ENCODE data around the gene TGM4.

TGM4 gene

GRCh38 chr3:44833394-44833793 is 41.0 kb upstream of the TGM4 start:
- Histone ChIP-seq H4K20me1 (ENCODE audit: low read depth, low read length) (no peaks in the 10 kb centered on the region), H3K9ac (ENCODE audit: low read length) (no peak overlapping the region), H3K9me3 (ENCODE audit: insufficient read depth, low read length) (0 out of 2 replicates have a peak, but pooled peaks cover 5% of the 10 kb centered on the region), H3K27me3 (ENCODE audit: low read length) (no peaks in the 10 kb centered on the region), H3K79me2 (ENCODE audit: insufficient read depth, low read length) (no peaks in the 10 kb centered on the region), H3F3A (ENCODE audit: insufficient read depth) (no peaks in the 10 kb centered on the region), H3K36me3 (ENCODE audit: low read length) (peaks cover 78% of the 10 kb centered on the region), H3K27ac (ENCODE audit: low read depth, low read length) (no peak overlapping the region), H3K4me3 (ENCODE audit: insufficient read depth, low read length, poor library complexity, severe bottlenecking) (no peak overlapping the region), H3K4me2 (ENCODE audit: low read depth, low read length, poor library complexity, severe bottlenecking) (no peak overlapping the region), H3K9me2 (replicated peaks; ENCODE audit: insufficient read depth, low read length) (no peaks in the 10 kb centered on the region), H2AFZ (ENCODE audit: low read depth, low read length, severe bottlenecking) (no peak overlapping the region)
- TF ChIP-seq, protein P1, sequence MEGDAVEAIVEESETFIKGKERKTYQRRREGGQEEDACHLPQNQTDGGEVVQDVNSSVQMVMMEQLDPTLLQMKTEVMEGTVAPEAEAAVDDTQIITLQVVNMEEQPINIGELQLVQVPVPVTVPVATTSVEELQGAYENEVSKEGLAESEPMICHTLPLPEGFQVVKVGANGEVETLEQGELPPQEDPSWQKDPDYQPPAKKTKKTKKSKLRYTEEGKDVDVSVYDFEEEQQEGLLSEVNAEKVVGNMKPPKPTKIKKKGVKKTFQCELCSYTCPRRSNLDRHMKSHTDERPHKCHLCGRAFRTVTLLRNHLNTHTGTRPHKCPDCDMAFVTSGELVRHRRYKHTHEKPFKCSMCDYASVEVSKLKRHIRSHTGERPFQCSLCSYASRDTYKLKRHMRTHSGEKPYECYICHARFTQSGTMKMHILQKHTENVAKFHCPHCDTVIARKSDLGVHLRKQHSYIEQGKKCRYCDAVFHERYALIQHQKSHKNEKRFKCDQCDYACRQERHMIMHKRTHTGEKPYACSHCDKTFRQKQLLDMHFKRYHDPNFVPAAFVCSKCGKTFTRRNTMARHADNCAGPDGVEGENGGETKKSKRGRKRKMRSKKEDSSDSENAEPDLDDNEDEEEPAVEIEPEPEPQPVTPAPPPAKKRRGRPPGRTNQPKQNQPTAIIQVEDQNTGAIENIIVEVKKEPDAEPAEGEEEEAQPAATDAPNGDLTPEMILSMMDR (IDR thresholded peaks at IDR 0.05; ENCODE audit: insufficient read depth, low read length, poor library complexity, severe bottlenecking) = no peak
- no peak for TF ChIP-seq EZH2phosphoT487 (conservative IDR thresholded peaks at IDR 0.05; ENCODE audit: low read length)

DNA sequence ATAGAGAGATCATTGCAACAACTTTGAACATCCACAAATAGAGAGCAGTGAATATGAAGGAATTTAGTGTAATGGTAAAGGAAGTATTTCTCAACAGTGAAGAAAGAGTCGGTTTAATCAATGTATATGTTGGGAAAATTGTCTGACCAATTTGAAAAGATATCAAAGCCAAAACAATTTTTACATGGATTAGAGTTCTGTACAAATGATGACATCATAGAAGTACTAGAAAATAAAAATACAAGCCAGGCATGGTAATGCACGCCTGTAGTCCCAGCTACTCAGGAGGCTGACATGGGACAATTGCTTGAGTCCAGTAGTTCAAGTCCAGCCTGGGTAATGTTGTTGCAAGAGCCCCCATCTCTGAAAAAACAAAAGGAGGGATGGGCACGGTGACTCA is 38.7 kb upstream of the TGM4 start:
- TF ChIP-seq, protein P1 (IDR thresholded peaks at IDR 0.05; ENCODE audit: insufficient read depth, low read length, poor library complexity, severe bottlenecking) = no peak
- TF ChIP-seq EZH2phosphoT487 (conservative IDR thresholded peaks at IDR 0.05; ENCODE audit: low read length) = no peak
- no peak overlapping the region for H3K9ac ChIP-seq (ENCODE audit: low read length)
- no peaks in the 10 kb centered on the region for H3K9me2 ChIP-seq (replicated peaks; ENCODE audit: insufficient read depth, low read length)
- no peak overlapping the region for H2AFZ ChIP-seq (ENCODE audit: low read depth, low read length, severe bottlenecking)
- no peak overlapping the region for H3K4me3 ChIP-seq (ENCODE audit: insufficient read depth, low read length, poor library complexity, severe bottlenecking)
- peaks cover 79% of the 10 kb centered on the region for H3K36me3 ChIP-seq (ENCODE audit: low read length)
- 0 out of 2 replicates have a peak, but pooled peaks cover 5% of the 10 kb centered on the region for H3K9me3 ChIP-seq (ENCODE audit: insufficient read depth, low read length)
- no peaks in the 10 kb centered on the region for H3K27me3 ChIP-seq (ENCODE audit: low read length)
- no peaks in the 10 kb centered on the region; the same call in 1 of the 2 replicates for H3F3A ChIP-seq (ENCODE audit: insufficient read depth)
- no peaks in the 10 kb centered on the region for H4K20me1 ChIP-seq (ENCODE audit: low read depth, low read length)
- H3K4me2 ChIP-seq (ENCODE audit: low read depth, low read length, poor library complexity, severe bottlenecking) = no peak overlapping the region
- no peak overlapping the region for H3K27ac ChIP-seq (ENCODE audit: low read depth, low read length)
- H3K79me2 ChIP-seq (ENCODE audit: insufficient read depth, low read length) = no peaks in the 10 kb centered on the region

- Histone ChIP-seq H3K9ac (ENCODE audit: low read length) (no peak overlapping the region), H3K79me2 (ENCODE audit: insufficient read depth, low read length) (no peaks in the 10 kb centered on the region), H3K36me3 (ENCODE audit: low read length) (peaks cover 67% of the 10 kb centered on the region), H3K27ac (ENCODE audit: low read depth, low read length) (no peak overlapping the region), H3F3A (ENCODE audit: insufficient read depth) (no peaks in the 10 kb centered on the region; the same call in 1 of the 2 replicates), H2AFZ (ENCODE audit: low read depth, low read length, severe bottlenecking) (no peak overlapping the region), H4K20me1 (ENCODE audit: low read depth, low read length) (no peaks in the 10 kb centered on the region), H3K4me2 (ENCODE audit: low read depth, low read length, poor library complexity, severe bottlenecking) (no peak overlapping the region), H3K9me3 (ENCODE audit: insufficient read depth, low read length) (no peaks in the 10 kb centered on the region), H3K9me2 (replicated peaks; ENCODE audit: insufficient read depth, low read length) (no peaks in the 10 kb centered on the region), H3K4me3 (ENCODE audit: insufficient read depth, low read length, poor library complexity, severe bottlenecking) (no peak overlapping the region), H3K27me3 (ENCODE audit: low read length) (no peaks in the 10 kb centered on the region)
- TF ChIP-seq, protein P1 (IDR thresholded peaks at IDR 0.05; ENCODE audit: insufficient read depth, low read length, poor library complexity, severe bottlenecking) = no peak
- no peak for TF ChIP-seq EZH2phosphoT487 (conservative IDR thresholded peaks at IDR 0.05; ENCODE audit: low read length)
Observed at GRCh38 chr3:44842376-44842775, 32.0 kb upstream of the TGM4 start.
